H1 (cell line): ENCODE results near the gene COG3. TPM values are rescaled to one million over a fixed set of nuclear protein-coding genes. Genes with fewer than 3 reads are reported as not detected.

Experiments
- ATF2 ChIP-seq: IDR thresholded peaks from 2 replicates; pipeline ENCODE4 v1.6.1; 2012; ENCODE audit warnings: low read length, inconsistent platforms
- GTF2F1 ChIP-seq: IDR thresholded peaks from 2 replicates; pipeline ENCODE4 v1.6.1; 2012; ENCODE audit warnings: low read depth, low read length, improper control_type of control experiment, borderline replicate concordance
- HDAC6 ChIP-seq: IDR thresholded peaks from one replicate; pipeline ENCODE4 v1.7.1; 2012; ENCODE audit warnings: low read depth, mild to moderate bottlenecking, inconsistent platforms, low read length, moderate library complexity
- KDM1A ChIP-seq: fragments of 200-600, 300-600 bp; sonication (generic); IDR thresholded peaks from 2 replicates; pipeline ENCODE4 v1.7.1; 2016; ENCODE audit warnings: mild to moderate bottlenecking, low read length, borderline replicate concordance
- MAFK ChIP-seq: IDR thresholded peaks from 2 replicates; pipeline ENCODE4 v1.6.1; 2012; ENCODE audit warnings: low read depth, mild to moderate bottlenecking, improper control_type of control experiment, low read length
- POLR2AphosphoS5 ChIP-seq: IDR thresholded peaks from 2 replicates; pipeline ENCODE4 v1.6.1; 2011; ENCODE audit warnings: low read depth, low read length
- RXRA ChIP-seq: IDR thresholded peaks from 2 replicates; pipeline ENCODE4 v1.6.1; 2011; ENCODE audit warnings: low read depth, mild to moderate bottlenecking, low read length, moderate library complexity; ENCODE audit not compliant: insufficient read depth
- SAP30 ChIP-seq: fragments of 300-600 bp; sonication (generic); IDR thresholded peaks from 2 replicates; pipeline ENCODE4 v1.7.1; 2012; ENCODE audit warnings: low read length, moderate library complexity, mild to moderate bottlenecking, inconsistent platforms; ENCODE audit not compliant: insufficient read depth, insufficient replicate concordance
- SRF ChIP-seq: IDR thresholded peaks from 2 replicates; pipeline ENCODE4 v1.6.1; 2011; ENCODE audit warnings: mild to moderate bottlenecking, low read depth, low read length, moderate library complexity
- ZNF274 ChIP-seq: IDR thresholded peaks from 2 replicates; pipeline ENCODE4 v1.7.0; 2012; ENCODE audit warnings: low read length, borderline replicate concordance; ENCODE audit errors: extremely low read depth
- polyA plus RNA-seq, 7 experiments: library from polyadenylated mRNA; depleted of rRNA in 3 of 7; stranded (reverse) in 5 of 7; unstranded in 2 of 7; fragments of >200 nt in 5 of 7; fragments of 200-250 nt in 2 of 7; gene quantifications; 1 replicate in 5 of 7; 2 replicates in 1 of 7; 4 replicates in 1 of 7; pipeline versions ENCODE4 v1.2.1 to v1.2.3, GENCODE V29; 2011 to 2013; ENCODE audit warnings: missing spikeins in 2 of 7, mixed read lengths in 2 of 7
- total RNA-seq: library from RNA; stranded (reverse); fragmentation: NEBNext Ultra II Directional; extraction: Animal tissue kit (Norgen Biotek cat#: 25700); gene quantifications from 2 replicates; pipeline ENCODE4 v1.2.1, GENCODE V29; 2021

Gene COG3
- total and polyA plus RNA-seq, 2 of the 8 experiments (the other 6 are each of a cell fraction or from before 2014, with no cell fraction given) = 12.7 to 13.5 TPM

GRCh38 chr13:45496942-45497341 is 32.2 kb downstream of the COG3 start (continued):
- TF ChIP-seq ATF2 (no peak), HDAC6 (no peak), MAFK (no peak), KDM1A (no peak), SRF (no peak), ZNF274 (no peak), SAP30 (no peak), GTF2F1 (no peak), POLR2AphosphoS5 (no peak), RXRA (no peak)
- TF ChIP-seq, all 59 proteins: peak for 0
